ENCODE data around the gene NUDT3.

GRCh38 chr6:34239893-34240292 is 152.6 kb downstream of the NUDT3 start:
- no peak for TF ChIP-seq CTCF (IDR thresholded peaks at IDR 0.05)
- no peak for TF ChIP-seq POLR2A (IDR thresholded peaks at IDR 0.05)
- no peak for TF ChIP-seq POLR2AphosphoS5 (IDR thresholded peaks at IDR 0.05)
- no peak for TF ChIP-seq EP300 (IDR thresholded peaks at IDR 0.05; ENCODE audit: low read depth)

Measured in transverse colon (tissue), 4 donors.